Activated T-cell treated with anti-CD3 and anti-CD28 coated beads, Interleukin-2, amount 50 U/mL, for 72 hours (primary cell): ENCODE measurements around the gene TUB. TPM values are rescaled to one million over a fixed set of nuclear protein-coding genes. Genes with fewer than 3 reads are reported as not detected.

Experiments used
- ATAC-seq, 2 donors: fragments of 150-1000 bp; cut with Tn5 transposase; replicated peaks in 1 of 2; 2 replicates each; pipeline ENCODE4 v1.10.0; 2021; ENCODE audit warnings: moderate library complexity in 2 of 2, mild to moderate bottlenecking in 1 of 2
- DNase-seq, 2 donors: peaks; one replicate each; pipeline ENCODE4 v3.0.0; 2021 to 2022; ENCODE audit warnings: mixed read lengths in 1 of 2
- H3K27ac Mint-ChIP-seq: one replicate; pipeline ENCODE4 v1.8.0; 2022; ENCODE audit warnings: mild to moderate bottlenecking, moderate library complexity, mixed read lengths
- H3K27me3 Mint-ChIP-seq: one replicate; pipeline ENCODE4 v1.8.0; 2022; ENCODE audit warnings: low read depth, mixed read lengths
- H3K36me3 Mint-ChIP-seq, 2 donors: one replicate each; pipeline ENCODE4 v1.8.0; 2022; ENCODE audit warnings: mixed read lengths in 2 of 2, mild to moderate bottlenecking in 1 of 2; ENCODE audit not compliant: insufficient read depth in 2 of 2
- H3K4me1 Mint-ChIP-seq: one replicate; pipeline ENCODE4 v1.8.0; 2022; ENCODE audit warnings: low read depth, mixed read lengths
- H3K4me3 Mint-ChIP-seq, 2 donors: one replicate each; pipeline ENCODE4 v1.8.0; 2022; ENCODE audit warnings: mild to moderate bottlenecking in 2 of 2, mixed read lengths in 2 of 2, moderate library complexity in 2 of 2
- H3K9me3 Mint-ChIP-seq, 2 donors: one replicate each; pipeline ENCODE4 v1.8.0; 2022; ENCODE audit warnings: mixed read lengths in 2 of 2
- total RNA-seq, 2 donors: library from RNA; stranded (reverse); gene quantifications; one replicate each; pipeline ENCODE4 v1.2.3, GENCODE V29; 2022

The TUB gene
- total RNA-seq, 2 donors from 2014 or later: 0.10 to 0.32 TPM

GRCh38 chr11:8103909-8104308 is 22.9 kb downstream of the TUB start:
- Mint-ChIP-seq H3K4me3 (no peak overlapping the region), H3K27ac (no peak overlapping the region), H3K9me3 (no peaks in the 10 kb centered on the region), H3K36me3 (no peaks in the 10 kb centered on the region), H3K27me3 (no peaks in the 10 kb centered on the region), H3K4me1 (no peaks in the 10 kb centered on the region)
- ATAC-seq (no peak), DNase-seq (no peak)

GRCh38 chr11:8105133-8105532 is 24.1 kb downstream of the TUB start:
- no peaks in the 10 kb centered on the region for H3K36me3 Mint-ChIP-seq
- H3K9me3 Mint-ChIP-seq: no peaks in the 10 kb centered on the region
- no peaks in the 10 kb centered on the region for H3K27me3 Mint-ChIP-seq
- no peaks in the 10 kb centered on the region for H3K4me1 Mint-ChIP-seq
- ATAC-seq (no peak), DNase-seq (no peak)
- H3K27ac Mint-ChIP-seq: no peak overlapping the region
- H3K4me3 Mint-ChIP-seq: no peak overlapping the region

GRCh38 chr11:8105666-8106065 is 24.7 kb downstream of the TUB start:
- H3K27me3 Mint-ChIP-seq: no peaks in the 10 kb centered on the region
- no peak for DNase-seq
- no peak for ATAC-seq
- no peak overlapping the region for H3K27ac Mint-ChIP-seq
- no peaks in the 10 kb centered on the region for H3K4me1 Mint-ChIP-seq
- no peaks in the 10 kb centered on the region for H3K9me3 Mint-ChIP-seq
- no peak overlapping the region for H3K4me3 Mint-ChIP-seq
- H3K36me3 Mint-ChIP-seq: no peaks in the 10 kb centered on the region

- Mint-ChIP-seq H3K9me3 (no peaks in the 10 kb centered on the region), H3K27ac (no peak overlapping the region), H3K27me3 (no peaks in the 10 kb centered on the region), H3K4me3 (no peak overlapping the region), H3K36me3 (no peaks in the 10 kb centered on the region), H3K4me1 (no peaks in the 10 kb centered on the region)
- DNase-seq: no peak
- ATAC-seq: no peak
Observed at GRCh38 chr11:8106679-8107078, 25.7 kb downstream of the TUB start.

GRCh38 chr11:8107642-8108041 is 26.6 kb downstream of the TUB start:
- DNase-seq (no peak), ATAC-seq (no peak)
- Mint-ChIP-seq H3K9me3 (no peaks in the 10 kb centered on the region), H3K27me3 (no peaks in the 10 kb centered on the region), H3K27ac (no peak overlapping the region), H3K36me3 (no peaks in the 10 kb centered on the region), H3K4me1 (no peaks in the 10 kb centered on the region), H3K4me3 (no peak overlapping the region)

- H3K4me3 Mint-ChIP-seq: no peak overlapping the region
- no peaks in the 10 kb centered on the region for H3K36me3 Mint-ChIP-seq
- H3K27me3 Mint-ChIP-seq: no peaks in the 10 kb centered on the region
Observed at GRCh38 chr11:8108421-8108820, 27.4 kb downstream of the TUB start.

GRCh38 chr11:8109675-8110074 is 28.7 kb downstream of the TUB start:
- H3K27me3 Mint-ChIP-seq: no peaks in the 10 kb centered on the region
- H3K9me3 Mint-ChIP-seq: peaks cover 0 to under 1% of the 10 kb centered on the region in 2 donors
- no peaks in the 10 kb centered on the region for H3K4me1 Mint-ChIP-seq
- no peak overlapping the region for H3K4me3 Mint-ChIP-seq
- ATAC-seq (no peak), DNase-seq (no peak)
- peaks cover under 1 to 5% of the 10 kb centered on the region in 2 donors for H3K36me3 Mint-ChIP-seq
- H3K27ac Mint-ChIP-seq: no peak overlapping the region

More at GRCh38 chr11:8108421-8108820, 27.4 kb downstream of the TUB start:
- Mint-ChIP-seq H3K27ac (no peak overlapping the region), H3K9me3 (no peaks in the 10 kb centered on the region), H3K4me1 (no peaks in the 10 kb centered on the region)
- no peak for DNase-seq
- ATAC-seq: no peak

GRCh38 chr11:8110396-8110795 is 29.4 kb downstream of the TUB start:
- no peaks in the 10 kb centered on the region for H3K4me1 Mint-ChIP-seq
- H3K27me3 Mint-ChIP-seq: no peaks in the 10 kb centered on the region
- H3K4me3 Mint-ChIP-seq: no peak overlapping the region
- H3K27ac Mint-ChIP-seq: no peak overlapping the region
- ATAC-seq (no peak), DNase-seq (no peak)
- peaks cover 4 to 9% of the 10 kb centered on the region in 2 donors for H3K36me3 Mint-ChIP-seq
- peaks cover 4 to 5% of the 10 kb centered on the region in 2 donors for H3K9me3 Mint-ChIP-seq

GRCh38 chr11:8111636-8112035 is 30.6 kb downstream of the TUB start:
- no peak for DNase-seq
- no peak for ATAC-seq
- no peak overlapping the region for H3K27ac Mint-ChIP-seq
- peaks cover 4 to 7% of the 10 kb centered on the region in 2 donors for H3K9me3 Mint-ChIP-seq
- H3K4me1 Mint-ChIP-seq: no peaks in the 10 kb centered on the region
- H3K4me3 Mint-ChIP-seq: no peak overlapping the region
- H3K36me3 Mint-ChIP-seq: peaks cover 6 to 9% of the 10 kb centered on the region in 2 donors
- H3K27me3 Mint-ChIP-seq: no peaks in the 10 kb centered on the region

GRCh38 chr11:8122173-8122764 is 41.3 kb downstream of the TUB start:
- Mint-ChIP-seq H3K4me1 (no peaks in the 10 kb centered on the region), H3K27me3 (no peaks in the 10 kb centered on the region), H3K4me3 (no peak overlapping the region), H3K27ac (no peak overlapping the region), H3K36me3 (peaks cover 10% of the 10 kb centered on the region in 2 donors), H3K9me3 (peaks cover 0 to 3% of the 10 kb centered on the region in 2 donors)
- DNase-seq (no peak), ATAC-seq (no peak)

- no peaks in the 10 kb centered on the region for H3K27me3 Mint-ChIP-seq
- peaks cover 0 to 1% of the 10 kb centered on the region in 2 donors for H3K36me3 Mint-ChIP-seq
- H3K27ac Mint-ChIP-seq: no peak overlapping the region
- no peaks in the 10 kb centered on the region for H3K4me1 Mint-ChIP-seq
- ATAC-seq (no peak), DNase-seq (no peak)
- no peak overlapping the region for H3K4me3 Mint-ChIP-seq
- H3K9me3 Mint-ChIP-seq: peaks cover 0 to 1% of the 10 kb centered on the region in 2 donors
Observed at GRCh38 chr11:8126649-8127289, 45.8 kb downstream of the TUB start.

GRCh38 chr11:8127447-8127846 is 46.4 kb downstream of the TUB start:
- no peak for ATAC-seq

GRCh38 chr11:8138526-8138925 is 57.5 kb downstream of the TUB start:
- no peaks in the 10 kb centered on the region for H3K4me1 Mint-ChIP-seq
- H3K27ac Mint-ChIP-seq: no peak overlapping the region
- no peak for ATAC-seq
- no peaks in the 10 kb centered on the region for H3K27me3 Mint-ChIP-seq
- no peak for DNase-seq
- H3K36me3 Mint-ChIP-seq: peaks cover 3 to 9% of the 10 kb centered on the region in 2 donors
- H3K4me3 Mint-ChIP-seq: no peak overlapping the region
- H3K9me3 Mint-ChIP-seq: peaks cover 2 to 5% of the 10 kb centered on the region in 2 donors

More at GRCh38 chr11:8127447-8127846, 46.4 kb downstream of the TUB start:
- no peak for DNase-seq
- Mint-ChIP-seq H3K4me3 (no peak overlapping the region), H3K27ac (no peak overlapping the region), H3K27me3 (no peaks in the 10 kb centered on the region), H3K36me3 (no peaks in the 10 kb centered on the region), H3K9me3 (peaks cover 0 to 1% of the 10 kb centered on the region in 2 donors), H3K4me1 (no peaks in the 10 kb centered on the region)

- Mint-ChIP-seq H3K27me3 (no peaks in the 10 kb centered on the region), H3K4me1 (no peaks in the 10 kb centered on the region), H3K4me3 (no peak overlapping the region), H3K36me3 (peaks cover 0 to 7% of the 10 kb centered on the region in 2 donors), H3K9me3 (no peaks in the 10 kb centered on the region), H3K27ac (no peak overlapping the region)
- DNase-seq (no peak), ATAC-seq (no peak)
Observed at GRCh38 chr11:8149726-8150125, 68.7 kb downstream of the TUB start.
